ENCODE measurements around the gene USP14.

DNA sequence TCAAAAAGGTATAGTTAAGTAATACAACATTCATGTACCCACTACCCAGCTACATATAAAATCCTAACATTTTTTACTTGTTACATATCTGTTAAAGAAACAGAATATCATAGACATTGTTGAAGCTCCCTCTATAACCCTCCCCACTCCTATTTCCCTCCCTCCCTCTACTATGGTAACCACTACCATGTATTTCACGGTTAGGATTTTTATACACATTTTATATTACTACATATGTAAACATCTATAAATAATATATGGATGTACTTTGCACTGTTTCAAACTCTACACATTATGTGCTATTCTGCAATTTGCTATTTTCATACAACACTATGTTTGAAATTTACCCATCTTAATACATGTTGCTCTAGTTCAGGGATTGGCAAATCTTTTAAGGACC lies 73.2 kb downstream of the USP14 start:
- no peak for TF ChIP-seq POLR2AphosphoS5 (IDR thresholded peaks at IDR 0.05)
- no peak for TF ChIP-seq POLR2A (IDR thresholded peaks at IDR 0.05)
- TF ChIP-seq, protein P1, sequence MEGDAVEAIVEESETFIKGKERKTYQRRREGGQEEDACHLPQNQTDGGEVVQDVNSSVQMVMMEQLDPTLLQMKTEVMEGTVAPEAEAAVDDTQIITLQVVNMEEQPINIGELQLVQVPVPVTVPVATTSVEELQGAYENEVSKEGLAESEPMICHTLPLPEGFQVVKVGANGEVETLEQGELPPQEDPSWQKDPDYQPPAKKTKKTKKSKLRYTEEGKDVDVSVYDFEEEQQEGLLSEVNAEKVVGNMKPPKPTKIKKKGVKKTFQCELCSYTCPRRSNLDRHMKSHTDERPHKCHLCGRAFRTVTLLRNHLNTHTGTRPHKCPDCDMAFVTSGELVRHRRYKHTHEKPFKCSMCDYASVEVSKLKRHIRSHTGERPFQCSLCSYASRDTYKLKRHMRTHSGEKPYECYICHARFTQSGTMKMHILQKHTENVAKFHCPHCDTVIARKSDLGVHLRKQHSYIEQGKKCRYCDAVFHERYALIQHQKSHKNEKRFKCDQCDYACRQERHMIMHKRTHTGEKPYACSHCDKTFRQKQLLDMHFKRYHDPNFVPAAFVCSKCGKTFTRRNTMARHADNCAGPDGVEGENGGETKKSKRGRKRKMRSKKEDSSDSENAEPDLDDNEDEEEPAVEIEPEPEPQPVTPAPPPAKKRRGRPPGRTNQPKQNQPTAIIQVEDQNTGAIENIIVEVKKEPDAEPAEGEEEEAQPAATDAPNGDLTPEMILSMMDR (IDR thresholded peaks at IDR 0.05): no peak
- TF ChIP-seq EP300 (IDR thresholded peaks at IDR 0.05): no peak
